Activated T-cell treated with anti-CD3 and anti-CD28 coated beads, Interleukin-2, amount 50 U/mL, for 4 hours (primary cell): ENCODE data around the gene DDX4. TPM values are rescaled to one million over a fixed set of nuclear protein-coding genes. Genes with fewer than 3 reads are reported as not detected.

Source experiments
- ATAC-seq, 2 donors: fragments of 200-7000 bp; cut with Tn5 transposase; one replicate each; pipeline ENCODE4 v1.10.0; 2021
- DNase-seq: peaks from one replicate; pipeline ENCODE4 v3.0.0-alpha.2; 2020
- H3K27me3 Mint-ChIP-seq: one replicate; pipeline ENCODE4 v1.8.0; 2021; ENCODE audit warnings: low read depth, mixed read lengths
- H3K36me3 Mint-ChIP-seq: one replicate; pipeline ENCODE4 v1.8.0; 2022; ENCODE audit warnings: mixed read lengths; ENCODE audit not compliant: insufficient read depth
- H3K4me1 Mint-ChIP-seq: one replicate; pipeline ENCODE4 v1.8.0; 2021; ENCODE audit warnings: low read depth, mixed read lengths
- H3K4me3 Mint-ChIP-seq: one replicate; pipeline ENCODE4 v1.8.0; 2021; ENCODE audit warnings: mild to moderate bottlenecking, moderate library complexity, mixed read lengths
- H3K9me3 Mint-ChIP-seq: one replicate; pipeline ENCODE4 v1.8.0; 2021; ENCODE audit warnings: mixed read lengths
- total RNA-seq, 3 donors: library from RNA; stranded (reverse); gene quantifications; one replicate each; pipeline ENCODE4 v1.2.1, GENCODE V29; 2021

Gene DDX4
- total RNA-seq, 3 donors from 2014 or later: 0.41 to 0.79 (median 0.48) TPM

DNA sequence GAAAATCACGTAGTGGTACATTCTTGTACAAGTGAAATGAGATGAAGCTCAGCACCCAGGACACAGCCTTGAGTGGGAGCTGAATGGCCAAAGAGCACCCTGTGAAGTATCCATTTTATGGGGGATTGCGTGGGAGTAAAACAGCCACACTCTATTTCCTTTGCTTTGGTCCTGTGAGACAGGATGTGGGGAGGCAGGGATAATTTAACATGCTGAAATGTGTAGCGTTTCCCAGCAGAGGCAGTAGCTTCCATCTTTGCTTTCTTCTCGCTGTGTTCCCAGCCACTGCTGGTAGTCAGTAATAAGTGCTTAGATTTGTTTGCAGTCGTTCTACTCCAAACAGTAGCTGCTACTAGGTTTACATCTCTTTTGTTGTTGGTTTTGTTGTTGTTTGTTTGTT is 117.6 kb downstream of the DDX4 start:
- Mint-ChIP-seq H3K27me3 (peaks cover 12% of the 10 kb centered on the region), H3K4me1 (peaks cover 29% of the 10 kb centered on the region), H3K36me3 (no peaks in the 10 kb centered on the region), H3K9me3 (no peaks in the 10 kb centered on the region), H3K4me3 (no peak overlapping the region)
- peak; percentile 18 to 30 for ATAC-seq
- DNase-seq: no peak

DNA sequence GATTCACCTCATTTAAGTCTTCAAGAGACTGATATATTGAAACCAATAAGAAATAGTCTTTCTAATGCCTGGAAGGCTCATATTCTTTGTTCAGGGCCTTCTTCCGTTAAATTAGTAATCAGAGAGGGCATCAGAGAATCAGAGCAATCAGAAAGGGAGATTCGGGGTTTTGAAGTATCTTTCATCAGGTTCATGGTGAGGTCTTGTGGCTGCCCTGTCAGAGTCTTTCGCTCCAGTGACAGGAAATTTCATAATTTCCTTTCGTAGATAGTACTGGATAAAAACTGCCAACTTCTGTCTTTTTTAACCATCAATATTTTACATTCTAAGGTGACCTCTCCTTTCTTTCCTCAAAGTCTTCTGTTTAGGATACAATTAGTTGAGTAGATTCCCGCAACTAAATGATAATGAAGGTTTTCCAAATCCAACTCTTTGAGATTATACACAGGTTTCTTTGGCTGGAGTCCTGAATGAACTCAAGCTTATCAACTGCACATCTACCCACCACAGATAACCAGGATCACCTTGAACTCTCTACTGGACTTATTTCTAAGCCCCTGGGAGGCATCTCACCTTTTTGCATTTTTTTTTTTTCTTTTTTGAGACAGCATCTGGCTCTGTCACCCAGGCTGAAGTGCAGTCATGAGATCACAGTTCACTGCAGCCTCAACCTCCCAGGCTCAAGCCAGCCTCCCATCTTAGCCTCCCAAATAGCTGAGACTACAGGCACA is 118.8 kb downstream of the DDX4 start:
- ATAC-seq (peak in 1 of 2 donors; percentile 75), DNase-seq (no peak)
- no peaks in the 10 kb centered on the region for H3K36me3 Mint-ChIP-seq
- H3K4me3 Mint-ChIP-seq: peak overlapping the region; percentile 45
- peaks cover 26% of the 10 kb centered on the region for H3K4me1 Mint-ChIP-seq
- H3K9me3 Mint-ChIP-seq: no peaks in the 10 kb centered on the region
- H3K27me3 Mint-ChIP-seq: peaks cover 7% of the 10 kb centered on the region

GRCh38 chr5:55857247-55857640 is 119.4 kb downstream of the DDX4 start:
- ATAC-seq (no peak), DNase-seq (no peak)
- Mint-ChIP-seq H3K4me1 (peaks cover 26% of the 10 kb centered on the region), H3K4me3 (no peak overlapping the region), H3K27me3 (peaks cover 5% of the 10 kb centered on the region), H3K36me3 (no peaks in the 10 kb centered on the region), H3K9me3 (no peaks in the 10 kb centered on the region)

DNA sequence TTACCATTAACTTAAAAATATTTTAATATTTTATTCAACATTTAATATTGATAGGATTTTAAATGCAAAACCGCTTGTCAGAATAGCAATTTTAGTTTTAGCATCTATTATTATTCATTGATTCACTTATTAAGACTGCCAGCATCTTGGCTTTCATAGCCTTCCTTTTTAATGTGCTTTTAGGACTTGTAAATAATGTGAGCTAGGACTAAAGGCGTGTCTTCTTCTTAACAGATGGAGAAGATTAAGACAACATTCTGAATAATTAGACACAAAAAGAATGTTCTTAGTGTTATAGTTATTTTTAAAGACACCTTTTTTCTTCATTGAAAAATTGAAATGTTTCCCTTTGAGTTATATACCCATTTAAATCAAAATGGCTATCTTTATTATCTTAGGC is 120.2 kb downstream of the DDX4 start:
- Mint-ChIP-seq H3K4me3 (no peak overlapping the region), H3K36me3 (no peaks in the 10 kb centered on the region), H3K9me3 (no peaks in the 10 kb centered on the region), H3K4me1 (peaks cover 26% of the 10 kb centered on the region), H3K27me3 (peaks cover 5% of the 10 kb centered on the region)
- ATAC-seq (no peak), DNase-seq (no peak)

DNA sequence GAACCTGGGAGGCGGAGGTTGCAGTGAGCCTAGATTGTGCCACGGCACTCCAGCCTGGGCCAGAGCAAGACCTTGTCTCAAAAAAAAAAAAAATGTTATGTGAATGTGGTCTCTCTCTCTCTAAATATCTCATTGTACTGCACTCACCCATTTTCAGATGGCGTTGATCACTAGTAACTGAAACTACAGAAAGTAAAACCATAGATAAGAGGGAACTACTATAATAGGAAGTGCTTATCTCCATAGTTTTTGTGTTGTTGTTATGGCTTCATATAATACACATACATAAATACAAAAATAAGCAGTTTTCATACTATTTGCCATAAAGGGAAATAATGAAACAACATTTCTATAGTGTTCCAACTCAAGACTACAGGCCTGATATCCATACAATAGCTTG is 122.4 kb downstream of the DDX4 start:
- Mint-ChIP-seq H3K4me3 (no peak overlapping the region), H3K36me3 (no peaks in the 10 kb centered on the region), H3K9me3 (no peaks in the 10 kb centered on the region), H3K4me1 (peaks cover 24% of the 10 kb centered on the region), H3K27me3 (peaks cover 1% of the 10 kb centered on the region)
- ATAC-seq (no peak), DNase-seq (no peak)

GRCh38 chr5:55860709-55861108 is 122.8 kb downstream of the DDX4 start:
- peaks cover 21% of the 10 kb centered on the region for H3K4me1 Mint-ChIP-seq
- peaks cover 1% of the 10 kb centered on the region for H3K27me3 Mint-ChIP-seq

GRCh38 chr5:55864606-55865541 is 127.0 kb downstream of the DDX4 start:
- peaks cover 12% of the 10 kb centered on the region for H3K4me1 Mint-ChIP-seq
- DNase-seq: no peak
- H3K9me3 Mint-ChIP-seq: no peaks in the 10 kb centered on the region
- H3K27me3 Mint-ChIP-seq: no peaks in the 10 kb centered on the region
- no peak for ATAC-seq
- H3K4me3 Mint-ChIP-seq: no peak overlapping the region
- no peaks in the 10 kb centered on the region for H3K36me3 Mint-ChIP-seq

More at GRCh38 chr5:55860709-55861108, 122.8 kb downstream of the DDX4 start:
- ATAC-seq (no peak), DNase-seq (no peak)
- Mint-ChIP-seq H3K9me3 (no peaks in the 10 kb centered on the region), H3K36me3 (no peaks in the 10 kb centered on the region), H3K4me3 (no peak overlapping the region)

DNA sequence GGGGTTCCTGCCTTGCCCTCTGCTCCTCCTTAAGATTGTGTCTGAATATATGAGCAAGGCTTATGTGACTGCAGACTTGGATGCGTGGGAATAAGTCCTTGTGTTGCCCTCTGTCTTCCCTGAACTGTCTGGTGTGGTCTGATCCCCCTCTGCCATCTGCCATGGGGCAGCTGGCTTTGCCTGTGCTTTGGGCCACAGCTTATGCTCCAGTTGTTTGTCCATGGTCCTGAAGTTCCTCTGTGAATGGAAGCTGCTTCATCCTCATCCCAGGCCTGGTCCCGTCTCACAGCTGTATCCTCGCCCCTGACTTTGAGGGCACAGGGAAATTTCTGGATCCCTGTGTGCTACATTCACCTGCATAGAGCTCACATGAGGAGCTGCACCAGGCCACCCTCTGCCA is 128.0 kb downstream of the DDX4 start:
- Mint-ChIP-seq H3K9me3 (no peaks in the 10 kb centered on the region), H3K36me3 (no peaks in the 10 kb centered on the region), H3K4me1 (peaks cover 12% of the 10 kb centered on the region), H3K27me3 (no peaks in the 10 kb centered on the region), H3K4me3 (no peak overlapping the region)
- DNase-seq (no peak), ATAC-seq (no peak)

DNA sequence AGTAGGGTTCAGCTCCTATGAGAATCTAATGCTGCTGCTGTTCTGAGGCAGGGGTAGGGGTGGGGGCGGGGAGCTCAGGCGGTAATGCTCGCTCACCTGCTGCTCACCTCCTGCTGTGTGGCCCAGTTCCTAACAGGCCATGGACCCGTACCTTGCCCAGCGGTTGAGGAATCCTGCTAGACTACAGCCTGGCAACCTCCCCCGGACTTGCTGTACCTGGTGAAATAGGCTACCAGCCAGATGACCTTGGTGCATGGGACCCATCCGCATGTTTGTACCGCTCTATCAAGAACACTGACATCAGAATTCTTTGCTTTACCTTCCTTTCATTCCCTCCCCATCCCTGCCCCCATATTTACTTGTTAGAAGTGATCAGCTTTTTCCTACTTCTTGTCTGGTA is 128.6 kb downstream of the DDX4 start:
- H3K9me3 Mint-ChIP-seq: no peaks in the 10 kb centered on the region
- no peaks in the 10 kb centered on the region for H3K36me3 Mint-ChIP-seq
- ATAC-seq (no peak), DNase-seq (no peak)
- no peak overlapping the region for H3K4me3 Mint-ChIP-seq
- peaks cover 12% of the 10 kb centered on the region for H3K4me1 Mint-ChIP-seq
- no peaks in the 10 kb centered on the region for H3K27me3 Mint-ChIP-seq

Other genes with a start within 250 kb of the DDX4 start
- 10 to 100 TPM in 2 of 3 donors, 1 to 10 TPM in 1; 9.3 to 17.1 (median 14.6) TPM for gene PLPP1, start 203.1 kb upstream of the DDX4 start, total RNA-seq
- 10 to 100 TPM; 14.9 to 19.6 (median 15.1) TPM for gene SLC38A9, start 25.7 kb upstream of the DDX4 start, total RNA-seq
- gene IL31RA, start 113.3 kb downstream of the DDX4 start, total RNA-seq: not detected